ENCODE data around the gene PKLR. TPM values are rescaled to one million over a fixed set of nuclear protein-coding genes. Genes with fewer than 3 reads are reported as not detected.

Gene PKLR
- total and polyA plus RNA-seq, 2 donors (not counting 1 experiment from before 2014, with no cell fraction given), result not detected

DNA sequence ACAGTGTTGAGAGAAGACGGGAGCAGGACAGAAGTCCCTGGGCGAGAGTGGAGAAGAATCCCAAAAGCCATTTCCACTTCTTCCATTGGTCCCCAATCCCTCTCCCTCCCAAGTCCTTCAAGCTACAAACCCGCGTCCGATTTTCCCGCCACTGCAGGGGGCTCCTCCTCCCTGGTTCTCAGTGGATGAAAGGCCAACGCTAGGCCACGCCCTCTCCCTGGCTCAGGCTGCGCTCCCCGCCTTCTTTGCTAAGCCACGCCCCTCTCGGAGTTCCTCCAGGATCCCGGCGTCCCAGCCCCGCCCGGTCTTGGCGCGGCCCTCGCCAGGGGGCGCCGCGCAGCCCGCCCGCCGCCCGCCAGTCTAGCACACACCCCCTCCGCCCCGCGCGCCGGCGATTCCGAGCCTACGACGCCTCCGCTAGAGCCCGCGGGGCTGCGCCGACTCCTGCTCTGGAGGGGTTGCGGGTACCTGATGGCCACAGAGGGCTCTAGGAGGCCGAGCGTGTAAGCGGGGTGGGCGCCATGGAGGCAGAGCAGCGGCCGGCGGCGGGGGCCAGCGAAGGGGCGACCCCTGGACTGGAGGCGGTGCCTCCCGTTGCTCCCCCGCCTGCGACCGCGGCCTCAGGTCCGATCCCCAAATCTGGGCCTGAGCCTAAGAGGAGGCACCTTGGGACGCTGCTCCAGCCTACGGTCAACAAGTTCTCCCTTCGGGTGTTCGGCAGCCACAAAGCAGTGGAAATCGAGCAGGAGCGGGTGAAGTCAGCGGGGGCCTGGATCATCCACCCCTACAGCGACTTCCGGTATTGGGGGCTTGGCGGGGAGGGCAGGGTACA is 24.0 kb downstream of the PKLR start, which contains the start of gene HCN3:
Gene HCN3 (plus strand): TSS at position 394 of the 832 bp plus-strand sequence. CDS start 128 bp downstream, at position 522.
- Histone ChIP-seq H3K27ac (ENCODE audit: insufficient read depth, low read length) (no peak within 1 kb of the TSS), H3K4me1 (ENCODE audit: control insufficient read depth, extremely low read depth, insufficient read depth, low read length) (peaks cover 9% of the 10 kb centered on the region), H3K9me3 (ENCODE audit: control insufficient read depth, insufficient read depth, low read depth, low read length) (no peaks in the 10 kb centered on the region), H3K36me3 (ENCODE audit: control insufficient read depth, insufficient read depth, low read length) (no peaks in the 10 kb centered on the region), H2AFZ (ENCODE audit: low read length) (peak within 1 kb of the TSS; percentile 63), H3K79me2 (ENCODE audit: control insufficient read depth, insufficient read depth, low read length) (peaks cover 6% of the 10 kb centered on the region), H3K4me2 (ENCODE audit: extremely low read depth, insufficient read depth, low read length) (peak within 1 kb of the TSS; percentile 83), H3K27me3 (ENCODE audit: control insufficient read depth, insufficient read depth, low read length) (no peaks in the 10 kb centered on the region), H3K4me3 (replicated peaks in 1 of 4; ENCODE audit: control extremely low read depth in 1 of 4, insufficient read depth in 1 of 4, low read depth in 3 of 4, low read length in 4 of 4) (peak within 1 kb of the TSS; percentile 58 to 83 (median 67)), H4K20me1 (ENCODE audit: control insufficient read depth, extremely low read depth, insufficient read depth, low read length) (no peaks in the 10 kb centered on the region), H3K9ac (ENCODE audit: insufficient read depth, low read length) (peak within 1 kb of the TSS; percentile 49)
- TF ChIP-seq, protein P1, sequence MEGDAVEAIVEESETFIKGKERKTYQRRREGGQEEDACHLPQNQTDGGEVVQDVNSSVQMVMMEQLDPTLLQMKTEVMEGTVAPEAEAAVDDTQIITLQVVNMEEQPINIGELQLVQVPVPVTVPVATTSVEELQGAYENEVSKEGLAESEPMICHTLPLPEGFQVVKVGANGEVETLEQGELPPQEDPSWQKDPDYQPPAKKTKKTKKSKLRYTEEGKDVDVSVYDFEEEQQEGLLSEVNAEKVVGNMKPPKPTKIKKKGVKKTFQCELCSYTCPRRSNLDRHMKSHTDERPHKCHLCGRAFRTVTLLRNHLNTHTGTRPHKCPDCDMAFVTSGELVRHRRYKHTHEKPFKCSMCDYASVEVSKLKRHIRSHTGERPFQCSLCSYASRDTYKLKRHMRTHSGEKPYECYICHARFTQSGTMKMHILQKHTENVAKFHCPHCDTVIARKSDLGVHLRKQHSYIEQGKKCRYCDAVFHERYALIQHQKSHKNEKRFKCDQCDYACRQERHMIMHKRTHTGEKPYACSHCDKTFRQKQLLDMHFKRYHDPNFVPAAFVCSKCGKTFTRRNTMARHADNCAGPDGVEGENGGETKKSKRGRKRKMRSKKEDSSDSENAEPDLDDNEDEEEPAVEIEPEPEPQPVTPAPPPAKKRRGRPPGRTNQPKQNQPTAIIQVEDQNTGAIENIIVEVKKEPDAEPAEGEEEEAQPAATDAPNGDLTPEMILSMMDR (conservative IDR thresholded peaks at IDR 0.05 in 1 of 2, IDR thresholded peaks at IDR 0.05 in 1 of 2; ENCODE audit: low read depth in 1 of 2, low read length in 2 of 2), result peak; percentile 28 to 29
- no peak for TF ChIP-seq EZH2 (IDR thresholded peaks at IDR 0.05; ENCODE audit: low read length, missing control alignments)
- peak; percentile 85 to 96 for DNase-seq (ENCODE audit: low read depth in 2 of 2)

DNA sequence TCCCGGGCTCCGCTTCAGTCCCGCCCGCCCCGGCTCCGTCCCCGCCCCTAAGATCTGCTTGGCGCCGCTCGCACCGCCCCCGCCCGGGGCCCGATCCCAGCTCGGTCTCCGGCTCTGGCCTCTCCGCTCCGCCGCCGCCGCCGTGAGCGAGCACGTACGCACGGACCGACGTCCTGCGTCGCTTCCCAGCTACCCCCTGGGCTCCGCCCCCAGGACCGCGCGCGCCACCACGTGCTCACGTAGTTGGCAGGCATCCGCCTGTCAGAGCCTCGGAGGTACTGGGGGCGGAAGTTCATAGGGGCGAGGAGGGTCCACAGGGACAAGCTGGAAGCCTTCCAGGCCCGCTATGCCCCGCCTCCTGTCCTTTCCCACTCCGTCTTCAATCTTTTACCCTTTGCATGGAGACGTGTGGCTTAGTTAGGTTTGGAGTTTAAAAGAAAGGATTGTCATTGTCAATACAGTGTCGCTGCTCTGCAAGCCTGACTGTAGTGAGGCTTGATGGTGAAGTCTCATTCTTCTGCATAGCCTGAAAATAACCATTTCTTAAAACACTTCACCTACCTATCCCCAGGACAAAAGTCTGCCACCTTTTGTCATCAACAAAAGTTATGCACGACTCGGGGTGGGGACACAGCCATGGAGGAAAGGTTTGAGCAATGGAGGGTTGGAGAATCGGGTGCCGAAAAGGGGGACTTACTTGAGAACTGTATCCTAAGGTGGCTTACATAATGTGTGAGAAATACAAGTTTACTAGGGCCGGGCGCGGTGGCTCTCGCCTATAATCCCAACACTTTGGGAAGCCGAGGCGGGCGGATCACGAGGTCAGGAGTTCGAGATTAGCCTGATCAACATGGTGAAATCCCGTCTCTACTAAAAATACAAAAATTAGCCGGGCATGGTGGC is 27.6 kb downstream of the PKLR start, which contains the start of gene CLK2:
Gene CLK2 (minus strand): TSS at position 162 of the 903 bp plus-strand sequence. CDS start 2,527 bp downstream, outside the sequence.
- DNase-seq (ENCODE audit: low read depth in 2 of 2), result peak; percentile 91
- H3K4me2 ChIP-seq (ENCODE audit: extremely low read depth, insufficient read depth, low read length), result peak within 1 kb of the TSS; percentile 100
- peaks cover 9% of the 10 kb centered on the region for H3K4me1 ChIP-seq (ENCODE audit: control insufficient read depth, extremely low read depth, insufficient read depth, low read length)
- H3K9ac ChIP-seq (ENCODE audit: insufficient read depth, low read length), result peak within 1 kb of the TSS; percentile 78
- H3K36me3 ChIP-seq (ENCODE audit: control insufficient read depth, insufficient read depth, low read length), result peaks cover 12% of the 10 kb centered on the region
- no peaks in the 10 kb centered on the region for H4K20me1 ChIP-seq (ENCODE audit: control insufficient read depth, extremely low read depth, insufficient read depth, low read length)
- no peaks in the 10 kb centered on the region for H3K9me3 ChIP-seq (ENCODE audit: control insufficient read depth, insufficient read depth, low read depth, low read length)
- no peaks in the 10 kb centered on the region for H3K27me3 ChIP-seq (ENCODE audit: control insufficient read depth, insufficient read depth, low read length)
- peaks cover 25% of the 10 kb centered on the region for H3K79me2 ChIP-seq (ENCODE audit: control insufficient read depth, insufficient read depth, low read length)
- H2AFZ ChIP-seq (ENCODE audit: low read length), result peak within 1 kb of the TSS; percentile 91
- TF ChIP-seq, protein P1 (conservative IDR thresholded peaks at IDR 0.05 in 1 of 2, IDR thresholded peaks at IDR 0.05 in 1 of 2; ENCODE audit: low read depth in 1 of 2, low read length in 2 of 2), result no peak
- TF ChIP-seq EZH2 (IDR thresholded peaks at IDR 0.05; ENCODE audit: low read length, missing control alignments), result no peak
- H3K27ac ChIP-seq (ENCODE audit: insufficient read depth, low read length), result peak within 1 kb of the TSS; percentile 74
- peak within 1 kb of the TSS; percentile 38 to 79 (median 66) for H3K4me3 ChIP-seq (replicated peaks in 1 of 4; ENCODE audit: control extremely low read depth in 1 of 4, insufficient read depth in 1 of 4, low read depth in 3 of 4, low read length in 4 of 4)
